OCI-M1 (cell line): ENCODE results near the gene LTA4H.
"Not testable (repeated sequence)": the region's sequence is repeated elsewhere in the genome, so short reads cannot be mapped to it uniquely, and the experiment has no call there.

Source experiments
- DNase-seq: peaks from one replicate; lab custom pipeline; 2025; lab: John Stamatoyannopoulos, UW

Gene LTA4H

GRCh38 chr12:96035283-96036236 lies at the start of gene LTA4H:
TSS of gene LTA4H (minus strand) at chr12:96035587. CDS start at chr12:96035519, 68 bp downstream.
- peak; percentile 98 for DNase-seq

GRCh38 chr12:96084624-96085023 lies 49.2 kb upstream of the LTA4H start:
- no peak for DNase-seq

GRCh38 chr12:96083020-96083719 lies 47.8 kb upstream of the LTA4H start:
- no peak for DNase-seq

GRCh38 chr12:96081596-96081995 lies 46.2 kb upstream of the LTA4H start:
- no peak for DNase-seq

- no peak for DNase-seq
Measured at GRCh38 chr12:96078231-96079135, 43.1 kb upstream of the LTA4H start.

DNA sequence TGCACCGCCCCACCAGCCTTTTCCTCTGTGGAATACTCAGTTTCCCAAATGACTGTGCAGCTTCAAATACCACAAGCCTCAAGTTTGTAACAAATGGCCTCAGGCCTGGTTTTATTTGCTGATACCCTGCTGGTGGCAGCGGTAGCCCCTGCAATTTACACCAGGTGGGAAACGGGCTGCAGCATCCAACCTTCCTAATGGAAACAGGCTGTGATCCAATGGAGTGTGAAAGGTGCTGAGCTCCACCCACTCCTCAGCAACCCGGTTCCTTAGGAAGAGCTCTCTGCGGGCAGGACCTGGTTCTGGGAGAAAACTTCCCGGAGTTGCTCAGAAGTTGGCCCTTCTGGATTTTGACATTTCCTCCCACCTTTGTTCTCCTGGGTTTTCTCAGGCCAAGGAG lies 41.7 kb upstream of the LTA4H start:
- DNase-seq: no peak

DNA sequence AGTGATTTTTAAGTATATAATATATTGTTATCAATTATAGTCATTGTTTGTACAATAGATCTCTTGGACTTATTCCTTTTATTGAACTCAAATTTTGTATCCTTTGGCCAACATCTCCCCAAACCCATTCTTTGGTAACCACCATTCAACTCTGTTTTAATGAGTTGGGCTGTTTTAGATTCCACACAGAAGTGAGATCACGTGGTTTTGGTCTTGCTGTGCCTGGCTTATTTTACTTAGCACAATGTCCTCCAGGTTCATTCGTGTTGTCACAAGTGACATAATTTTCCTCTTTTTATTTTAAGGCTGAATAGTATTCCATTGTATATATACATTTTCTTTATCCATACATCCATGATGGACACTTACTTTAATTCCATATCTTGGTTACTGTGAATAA lies 40.2 kb upstream of the LTA4H start:
- no peak for DNase-seq

GRCh38 chr12:96073346-96074330 lies 38.3 kb upstream of the LTA4H start:
- no peak for DNase-seq

DNA sequence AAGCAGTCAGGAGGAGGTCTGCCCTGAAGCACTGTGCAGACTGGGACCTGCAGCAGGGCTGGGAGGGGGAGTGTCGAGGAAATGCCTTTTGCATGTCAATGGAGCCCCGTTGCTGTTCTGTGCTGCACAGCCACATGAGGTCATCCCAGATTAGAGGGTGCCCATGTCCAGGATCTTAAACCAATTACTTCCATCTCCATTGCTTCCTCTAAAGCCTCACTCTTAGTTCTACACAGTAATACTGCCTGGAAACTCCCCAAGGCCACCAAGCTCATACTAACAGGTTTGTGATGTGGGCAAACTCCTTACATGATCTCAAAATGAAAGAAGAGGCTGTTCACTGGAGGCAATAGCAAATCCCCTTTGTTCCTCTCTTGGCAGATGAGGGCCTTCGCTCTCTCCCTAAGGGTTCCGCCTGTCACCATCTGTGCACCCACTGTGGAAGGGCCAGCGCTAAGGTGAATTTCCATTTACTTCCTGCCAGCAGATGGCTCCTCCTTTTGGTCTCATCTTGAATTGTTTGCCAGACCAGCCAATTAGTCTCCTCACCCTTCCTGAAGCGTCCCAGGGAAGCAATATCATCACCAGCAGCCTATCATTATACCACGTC lies 35.4 kb upstream of the LTA4H start:
- no peak for DNase-seq

- no peak for DNase-seq
Measured at GRCh38 chr12:96069511-96070231, 34.3 kb upstream of the LTA4H start.

- DNase-seq: no peak
Measured at GRCh38 chr12:96068636-96069035, 33.2 kb upstream of the LTA4H start.

GRCh38 chr12:96068111-96068510 lies 32.7 kb upstream of the LTA4H start:
- no peak for DNase-seq

DNA sequence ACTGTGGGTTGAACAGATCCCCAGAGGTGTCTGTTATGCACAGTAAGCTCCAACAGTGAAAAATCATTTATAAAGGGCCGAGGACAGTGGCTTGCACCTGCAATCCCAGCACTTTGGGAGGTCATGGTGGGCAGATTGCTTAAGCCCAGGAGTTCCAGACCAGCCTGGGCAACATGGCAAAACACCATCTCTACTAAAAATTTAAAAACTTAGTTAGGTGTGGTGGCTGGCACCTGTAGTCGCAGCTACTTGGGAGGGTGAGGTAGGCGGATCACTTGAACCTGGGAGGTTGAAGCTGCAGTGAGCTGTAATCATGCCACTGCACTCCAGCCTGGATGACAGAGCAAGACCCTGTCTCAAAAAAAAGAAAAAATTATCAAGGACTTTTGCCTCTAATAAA lies 30.4 kb upstream of the LTA4H start:
- not testable (repeated sequence) for DNase-seq

- no peak for DNase-seq
Measured at GRCh38 chr12:96064966-96065365, 29.6 kb upstream of the LTA4H start.

GRCh38 chr12:96064271-96064670 lies 28.9 kb upstream of the LTA4H start:
- no peak for DNase-seq

DNA sequence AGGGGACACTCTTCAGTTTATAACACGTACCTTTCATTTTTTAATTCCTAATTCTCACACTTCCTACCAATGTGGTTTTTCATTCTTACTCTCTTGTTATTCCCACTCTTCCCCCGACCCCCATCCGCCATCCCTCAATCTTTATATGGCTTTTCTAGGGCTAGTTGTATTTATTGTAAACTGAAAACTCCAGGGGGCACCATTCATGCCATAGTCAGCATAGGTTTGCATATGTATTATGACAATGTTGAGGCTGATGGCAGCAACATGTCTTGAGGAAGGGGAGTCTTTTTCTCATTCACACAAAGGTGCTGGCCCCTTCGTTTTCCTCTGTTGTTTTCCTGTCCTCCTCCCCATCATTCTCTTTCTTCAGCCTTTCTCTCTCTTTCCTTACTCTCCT lies 27.7 kb upstream of the LTA4H start:
- peak; percentile 53 for DNase-seq

GRCh38 chr12:96061864-96062453 lies 26.6 kb upstream of the LTA4H start:
- DNase-seq: peak; percentile 87

GRCh38 chr12:96061323-96061722 lies 25.9 kb upstream of the LTA4H start:
- no peak for DNase-seq

DNA sequence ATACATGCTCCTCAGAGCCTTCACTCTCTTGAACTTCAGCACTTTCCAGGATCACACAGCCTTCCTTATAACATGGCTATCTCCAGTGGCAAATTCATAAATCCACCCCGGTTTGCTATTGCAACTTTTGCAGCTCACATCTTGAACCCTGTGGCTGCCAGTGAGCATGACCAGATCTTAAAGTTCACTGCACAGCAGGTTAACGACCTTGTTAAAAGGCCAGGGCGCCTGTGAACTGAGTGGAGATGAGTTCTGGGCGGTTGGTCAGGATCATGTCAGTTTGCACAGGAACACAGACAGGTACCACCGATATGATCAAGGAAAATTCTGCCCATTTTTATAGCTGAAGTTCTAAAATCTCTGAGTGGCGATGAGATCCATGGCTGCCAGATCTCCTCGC lies 24.7 kb upstream of the LTA4H start:
- DNase-seq: no peak
